Endothelial cell of umbilical vein (primary cell): ENCODE measurements around the gene C1orf159. TPM values are rescaled to one million over a fixed set of nuclear protein-coding genes. Genes with fewer than 3 reads are reported as not detected.

Experiments used
- BruUV-seq: library from RNA; stranded (reverse); fragments of 400-500 nt; replicated peaks from 2 replicates; lab custom pipeline; 2021; lab: Mats Ljungman, UMichigan
- CTCF ChIA-PET: fragments of 300-600, 350-600 bp; sonication (Branson Sonifier 250); formaldehyde crosslinking; loops from one replicate; lab custom pipeline; 2021; ENCODE audit warnings: antibody characterized with exemption, inconsistent platforms; lab: Charles Lee
- POLR2A ChIA-PET: fragments of 300-600, 350-600 bp; sonication (Branson Sonifier 250); formaldehyde crosslinking; loops from one replicate; lab custom pipeline; 2021; ENCODE audit warnings: antibody characterized with exemption, inconsistent platforms; lab: Charles Lee
- DNase-seq: peaks from one replicate; pipeline ENCODE4 v3.0.0-alpha.2; 2011; ENCODE audit warnings: low read depth, low spot score
- FAIRE-seq: peaks from 2 replicates; lab custom pipeline; 2011; peaks lifted over from hg19 to GRCh38; lab: Jason Lieb, UNC
- H2AFZ ChIP-seq: 2 replicates; pipeline ENCODE4 v1.6.0; 2012; ENCODE audit warnings: low read depth, low read length, control low read depth, inconsistent platforms
- H3K27ac ChIP-seq: 2 replicates; pipeline ENCODE4 v1.5.1; 2011; ENCODE audit warnings: low read depth, mild to moderate bottlenecking, control low read depth, low read length, moderate library complexity; ENCODE audit not compliant: insufficient read depth
- H3K27me3 ChIP-seq, 2 experiments: 2 replicates each; pipeline versions ENCODE4 v1.6.0 to v1.6.1; 2011; ENCODE audit warnings: low read length in 2 of 2, mixed read lengths in 1 of 2; ENCODE audit not compliant: control insufficient read depth in 2 of 2, insufficient read depth in 2 of 2
- H3K36me3 ChIP-seq, 2 experiments: 2 replicates in 1 of 2; 3 replicates in 1 of 2; pipeline ENCODE4 v1.5.1; 2011; ENCODE audit warnings: low read length in 2 of 2, mild to moderate bottlenecking in 1 of 2, moderate library complexity in 1 of 2; ENCODE audit not compliant: control insufficient read depth in 2 of 2, insufficient read depth in 2 of 2; ENCODE audit errors: extremely low read depth in 1 of 2
- H3K4me1 ChIP-seq: 3 replicates; pipeline ENCODE4 v1.5.1; 2011; ENCODE audit warnings: mild to moderate bottlenecking, low read length; ENCODE audit not compliant: control insufficient read depth, insufficient read depth; ENCODE audit errors: extremely low read depth
- H3K4me2 ChIP-seq: 2 replicates; pipeline ENCODE4 v1.6.1; 2011; ENCODE audit warnings: low read length, control low read depth, mixed read lengths; ENCODE audit not compliant: insufficient read depth
- H3K4me3 ChIP-seq, 3 experiments: fragments of 200-600 bp in 1 of 3; sonication (generic), shearing (Covaris generic) in 1 of 3; replicated peaks in 1 of 3; 2 replicates each; pipeline ENCODE4 v1.5.1; 2011 to 2016; ENCODE audit warnings: control low read depth in 3 of 3, low read length in 3 of 3, mild to moderate bottlenecking in 2 of 3, inconsistent platforms in 1 of 3, low read depth in 1 of 3, moderate library complexity in 1 of 3; ENCODE audit not compliant: insufficient read depth in 1 of 3
- H3K79me2 ChIP-seq: 2 replicates; pipeline ENCODE4 v1.6.0; 2012; ENCODE audit warnings: low read length, inconsistent platforms; ENCODE audit not compliant: control insufficient read depth, insufficient read depth
- H3K9ac ChIP-seq: replicated peaks from 2 replicates; pipeline ENCODE3; 2011; ENCODE audit warnings: low read length, control low read depth; ENCODE audit not compliant: insufficient read depth; ENCODE audit errors: extremely low read depth
- H3K9me1 ChIP-seq: replicated peaks from 3 replicates; pipeline ENCODE4 v1.6.0; 2011; ENCODE audit warnings: mild to moderate bottlenecking, low read length; ENCODE audit not compliant: control insufficient read depth, insufficient read depth; ENCODE audit errors: extremely low read depth
- H3K9me3 ChIP-seq: replicated peaks from 2 replicates; pipeline ENCODE4 v1.5.1; 2012; ENCODE audit warnings: low read length, inconsistent platforms; ENCODE audit not compliant: control insufficient read depth, insufficient read depth
- H4K20me1 ChIP-seq: replicated peaks from 2 replicates; pipeline ENCODE3; 2011; ENCODE audit warnings: mild to moderate bottlenecking, low read length; ENCODE audit not compliant: control insufficient read depth, insufficient read depth; ENCODE audit errors: extremely low read depth
- CTCF ChIP-seq, 2 donors: IDR thresholded peaks; 1 replicate in 1 of 2; 2 replicates in 1 of 2; pipeline ENCODE4 v1.5.1; 2011; ENCODE audit warnings: low read length in 2 of 2, mild to moderate bottlenecking in 2 of 2, moderate library complexity in 2 of 2, control low read depth in 1 of 2, inconsistent platforms in 1 of 2, low read depth in 1 of 2; ENCODE audit not compliant: insufficient read depth in 1 of 2; ENCODE audit errors: extremely low read depth in 1 of 2
- EZH2 ChIP-seq: IDR thresholded peaks from 2 replicates; pipeline ENCODE4 v1.6.1; 2012; ENCODE audit warnings: borderline replicate concordance, low read depth, mild to moderate bottlenecking, moderate library complexity, low read length, inconsistent platforms; ENCODE audit not compliant: severe bottlenecking
- FOS ChIP-seq: IDR thresholded peaks from 2 replicates; pipeline ENCODE4 v1.6.1; 2011; ENCODE audit warnings: mild to moderate bottlenecking, low read length, moderate library complexity, borderline replicate concordance; ENCODE audit not compliant: insufficient read depth
- GATA2 ChIP-seq: IDR thresholded peaks from 2 replicates; pipeline ENCODE4 v1.7.0; 2011; ENCODE audit warnings: low read depth, mild to moderate bottlenecking, moderate library complexity, mixed read lengths, low read length; ENCODE audit not compliant: insufficient read length, insufficient read depth
- JUN ChIP-seq: IDR thresholded peaks from 2 replicates; pipeline ENCODE4 v1.6.1; 2011; ENCODE audit warnings: borderline replicate concordance, low read depth; ENCODE audit not compliant: insufficient read length, insufficient read depth
- MAX ChIP-seq: IDR thresholded peaks from 2 replicates; pipeline ENCODE4 v1.6.1; 2011; ENCODE audit not compliant: insufficient read depth, insufficient read length
- MYC ChIP-seq: IDR thresholded peaks from one replicate; pipeline ENCODE4 v1.6.1; 2011; ENCODE audit warnings: mild to moderate bottlenecking, low read depth, low read length
- POLR2A ChIP-seq: IDR thresholded peaks from 2 replicates; pipeline ENCODE4 v1.6.1; 2012; ENCODE audit warnings: low read depth, mild to moderate bottlenecking, control low read depth, low read length
- POLR2AphosphoS5 ChIP-seq: IDR thresholded peaks from 2 replicates; pipeline ENCODE4 v1.6.1; 2012; ENCODE audit warnings: low read depth, mild to moderate bottlenecking, control low read depth, low read length, moderate library complexity; ENCODE audit not compliant: insufficient read depth
- dilution Hi-C: fragments of 300-500 bp; cut with MboI; formaldehyde crosslinking; loops from one replicate; pipeline ENCODE4 v1.15.0; 2019; ENCODE audit warnings: low sequenced_read_pairs; ENCODE audit not compliant: extremely low pct_ligation_motif_present
- intact Hi-C: fragments of 100-400 bp; cut with micrococcal nuclease; formaldehyde crosslinking; loops from one replicate; pipeline ENCODE4 v1.10.0; 2022
- polyA plus RNA-seq, 4 experiments: library from polyadenylated mRNA; depleted of rRNA in 3 of 4; stranded (reverse) in 3 of 4; unstranded in 1 of 4; fragments of >200 nt; gene quantifications; 2 replicates each; pipeline versions ENCODE4 v1.2.1 to v1.2.3, GENCODE V29; 2011 to 2012; ENCODE audit warnings: missing spikeins in 1 of 4
- total RNA-seq: library from RNA; stranded (reverse); gene quantifications from 2 replicates; pipeline ENCODE4 v1.2.3, GENCODE V29; 2021

C1orf159 gene
- total and polyA plus RNA-seq, 2 donors (not counting 3 experiments of a cell fraction or from before 2014, with no cell fraction given), result 16.1 to 20.1 TPM

GRCh38 chr1:1144122-1144842 lies 28.4 kb upstream of the C1orf159 start:
- intact Hi-C loops, result no loop called here
- dilution Hi-C loops, result no loop called here
- FAIRE-seq (no peak), DNase-seq (no peak)
- Histone ChIP-seq H3K9ac (no peak overlapping the region), H3K27me3 (peaks cover 0 to 2% of the 10 kb centered on the region in 2 experiments), H3K79me2 (no peaks in the 10 kb centered on the region), H4K20me1 (no peaks in the 10 kb centered on the region), H3K4me1 (no peaks in the 10 kb centered on the region), H3K36me3 (no peaks in the 10 kb centered on the region), H3K9me3 (no peaks in the 10 kb centered on the region), H3K4me3 (no peak overlapping the region), H3K27ac (no peak overlapping the region), H3K9me1 (no peaks in the 10 kb centered on the region), H2AFZ (no peak overlapping the region), H3K4me2 (no peak overlapping the region)
- TF ChIP-seq JUN (no peak), MAX (no peak), CTCF (IDR thresholded peaks at IDR 0.05; ENCODE audit: extremely low read depth in 1 of 2, insufficient read depth in 1 of 2, low read depth in 1 of 2, low read length in 2 of 2) (no peak), POLR2AphosphoS5 (no peak), MYC (no peak), GATA2 (no peak), POLR2A (no peak), EZH2 (no peak), FOS (no peak)
- POLR2A ChIA-PET, result no interaction called here
- no TSS peak for BruUV-seq
- CTCF ChIA-PET, result no interaction called here
